Heart left ventricle (tissue), 16 donors: Measurements from ENCODE around the gene MIXL1. TPM values are rescaled to one million over a fixed set of nuclear protein-coding genes. Genes with fewer than 3 reads are reported as not detected.
A peak's percentile ranks its signal among the peaks of the same experiment; 100 is the strongest.

ENCODE experiments used
- ATAC-seq, 4 donors: fragments of 200-7000 bp; cut with Tn5 transposase; one replicate each; pipeline ENCODE4 v1.9.1; 2020 to 2022; ENCODE audit warnings: moderate library complexity in 4 of 4, mild to moderate bottlenecking in 3 of 4, moderate number of reproducible peaks in 1 of 4
- DNase-seq, 5 donors: peaks; one replicate each; pipeline ENCODE4 v3.0.0-alpha.2; 2020
- H3K27ac ChIP-seq, 12 donors: fragments of 200-600 bp; sonication (generic) in 4 of 12; one replicate each; pipeline versions ENCODE4 v1.5.0 to v1.8.0; 2016 to 2022; ENCODE audit warnings: mild to moderate bottlenecking in 2 of 12
- H3K27me3 ChIP-seq, 9 donors: fragments of 200-600 bp; sonication (generic) in 2 of 9; one replicate each; pipeline versions ENCODE4 v1.5.1 to v1.8.0; 2016 to 2022; ENCODE audit warnings: mild to moderate bottlenecking in 3 of 9
- H3K36me3 ChIP-seq, 9 donors: fragments of 200-600 bp; sonication (generic) in 2 of 9; one replicate each; pipeline versions ENCODE4 v1.5.0 to v1.8.0; 2018 to 2022; ENCODE audit warnings: mild to moderate bottlenecking in 2 of 9
- H3K4me1 ChIP-seq, 12 donors: fragments of 200-600 bp; sonication (generic) in 4 of 12; one replicate each; pipeline versions ENCODE4 v1.5.0 to v1.8.0; 2016 to 2022; ENCODE audit warnings: mild to moderate bottlenecking in 3 of 12
- H3K4me3 ChIP-seq, 12 donors: fragments of 200-600 bp; sonication (generic) in 4 of 12; one replicate each; pipeline versions ENCODE4 v1.5.0 to v1.8.0; 2017 to 2022; ENCODE audit warnings: mild to moderate bottlenecking in 9 of 12, moderate library complexity in 4 of 12
- H3K9me3 ChIP-seq, 12 donors: fragments of 200-600 bp; sonication (generic) in 4 of 12; one replicate each; pipeline versions ENCODE4 v1.5.0 to v1.8.0; 2016 to 2022; ENCODE audit warnings: mild to moderate bottlenecking in 1 of 12
- POLR2A ChIP-seq, 2 donors: fragments of 450-650 bp; IDR thresholded peaks; one replicate each; pipeline ENCODE4 v1.6.1; 2017; ENCODE audit warnings: antibody characterized with exemption in 2 of 2, mild to moderate bottlenecking in 2 of 2, moderate library complexity in 2 of 2
- WGBS, 4 donors: extraction: QIAGEN DNeasy Blood & Tissue Kit in 2 of 4; methylation state at CpG; one replicate each; pipeline versions ENCODE4 v1.1.5 to v1.1.7; 2013 to 2018; 5-methylcytosine and 5-hydroxymethylcytosine counted together
- intact Hi-C, 10 donors: fragments of 100-400 bp; cut with DNase I; formaldehyde crosslinking; loops; one replicate each; pipeline versions ENCODE4 v1.11.1 to v1.14.2; 2022
- long read RNA-seq, 3 donors: library from polyadenylated mRNA; unstranded; transcript quantifications; one replicate each; pipeline ENCODE4 v2.0.0, GENCODE V29; 2020 to 2021
- polyA plus RNA-seq, 2 donors: library from polyadenylated mRNA; stranded (reverse); fragments of 200-250 nt; gene quantifications; one replicate each; pipeline ENCODE4 v1.2.3, GENCODE V29; 2013
- total RNA-seq, 9 donors: library from RNA; depleted of rRNA in 2 of 9; stranded (reverse); fragments of >200 nt in 2 of 9; fragmentation: NEBNext Ultra II Directional in 3 of 9; extraction: Animal tissue kit (Norgen Biotek cat#: 25700) in 3 of 9; gene quantifications; one replicate each; pipeline versions ENCODE4 v1.1.0 to v1.2.4, GENCODE V29; 2016 to 2023
- TF ChIP-seq, protein P1 (sequence below), 12 donors: fragments of 200-600 bp; sonication (generic) in 4 of 12; IDR thresholded peaks; one replicate each; pipeline versions ENCODE4 v1.5.0 to v1.8.0; 2018 to 2022; ENCODE audit warnings: antibody characterized with exemption in 12 of 12, mild to moderate bottlenecking in 5 of 12
- donor health status: ischemic (EF 13 %, LVEDD 7.1; RV severe dilation, severe dysfunction).
- donor health status: healthy with polysubstance abuse.
- donor health status: DM: no; HTN: yes; CAD: no.
- donor health status: DM: no; HTN: no; CAD: no.
- donor health status: ischemic (EF 25% LVEDD 6.9; RV normal size, moderate dysfunction).
- donor health status: ischemic (EF 25% LVEDD 5.7; RV mildly dilated, moderate dysfunction).
- donor health status: healthy.
- donor health status: DM: yes; HTN: yes; CAD: no.
- donor health status: ischemic (EF 35%, LVEDD 5.7; RV mildly dilated, moderate dysfunction).
- donor health status: nonischemic (EF 11% LVEDD 7.7; RV severe dilation, severe dysfunction).
- donor health status: DM: yes; HTN: yes; CAD: no.
- donor health status: PGD.
- donor health status: ischemic (EF 29% LVEDD 5.4; RV normal size, mild dysfunction).
- donor health status: nonischemic (EF 23%, LVEDD 6.1; RV moderate dilation, normal function).

Gene MIXL1
- total RNA-seq (under 1 TPM in 2 of 9 donors, not detected in 7; 0.32 to 0.84 TPM), polyA plus RNA-seq (under 1 TPM in 1 of 2 donors, not detected in 1; 0.06 TPM)
- long read RNA-seq, donor 1, result 0 reads
- long read RNA-seq, donor 2, partial matches to known transcripts, result 0 of 1 reads
- long read RNA-seq, donor 2, other reads (novel, unspliced or antisense), result 1 of 1 reads
- long read RNA-seq, donor 3, result 0 reads

DNA sequence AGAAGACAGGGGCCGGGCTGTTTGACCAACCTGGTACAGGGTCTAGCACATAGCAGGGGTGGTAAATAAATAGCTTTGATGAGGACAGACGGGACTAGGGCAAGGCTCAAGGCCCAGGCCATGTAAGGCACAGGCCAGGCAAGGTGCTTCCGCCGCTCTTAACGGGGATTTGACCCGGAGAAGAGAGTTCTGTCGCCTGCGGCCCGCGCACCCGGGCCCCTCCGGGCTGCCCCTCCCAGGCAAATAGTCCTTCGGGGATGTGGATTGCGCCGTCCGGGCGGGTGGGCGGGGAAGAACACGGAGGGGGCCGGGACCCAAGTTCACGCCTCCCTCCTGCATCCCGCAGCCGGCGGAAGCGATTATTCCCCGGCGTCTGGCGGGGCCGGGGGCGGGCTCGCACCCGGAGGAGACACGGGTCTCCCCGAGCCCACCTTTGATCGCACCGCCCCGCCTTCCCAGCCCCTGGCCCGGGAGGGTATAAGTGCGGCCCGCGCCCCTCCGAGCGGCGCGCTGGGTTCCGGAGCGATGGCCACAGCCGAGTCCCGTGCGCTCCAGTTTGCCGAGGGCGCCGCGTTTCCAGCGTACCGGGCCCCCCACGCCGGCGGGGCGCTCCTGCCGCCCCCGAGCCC is at the start of gene MIXL1:
TSS of gene MIXL1 (plus strand) at position 508 of the 629 bp plus-strand sequence. CDS start at position 526, 18 bp downstream.
- H3K4me3 ChIP-seq, result peak within 1 kb of the TSS in 11 of 12 donors; percentile 30 to 61 (median 51)
- peaks cover 0 to 12% (median 3%) of the 10 kb centered on the region in 12 donors for H3K4me1 ChIP-seq
- H3K9me3 ChIP-seq, result no peaks in the 10 kb centered on the region
- no peak within 1 kb of the TSS for H3K27ac ChIP-seq
- no peaks in the 10 kb centered on the region for H3K36me3 ChIP-seq
- H3K27me3 ChIP-seq, result peaks cover 0 to 26% (median 8%) of the 10 kb centered on the region in 9 donors
- TF ChIP-seq POLR2A (IDR thresholded peaks at IDR 0.05), result no peak
- TF ChIP-seq, protein P1, sequence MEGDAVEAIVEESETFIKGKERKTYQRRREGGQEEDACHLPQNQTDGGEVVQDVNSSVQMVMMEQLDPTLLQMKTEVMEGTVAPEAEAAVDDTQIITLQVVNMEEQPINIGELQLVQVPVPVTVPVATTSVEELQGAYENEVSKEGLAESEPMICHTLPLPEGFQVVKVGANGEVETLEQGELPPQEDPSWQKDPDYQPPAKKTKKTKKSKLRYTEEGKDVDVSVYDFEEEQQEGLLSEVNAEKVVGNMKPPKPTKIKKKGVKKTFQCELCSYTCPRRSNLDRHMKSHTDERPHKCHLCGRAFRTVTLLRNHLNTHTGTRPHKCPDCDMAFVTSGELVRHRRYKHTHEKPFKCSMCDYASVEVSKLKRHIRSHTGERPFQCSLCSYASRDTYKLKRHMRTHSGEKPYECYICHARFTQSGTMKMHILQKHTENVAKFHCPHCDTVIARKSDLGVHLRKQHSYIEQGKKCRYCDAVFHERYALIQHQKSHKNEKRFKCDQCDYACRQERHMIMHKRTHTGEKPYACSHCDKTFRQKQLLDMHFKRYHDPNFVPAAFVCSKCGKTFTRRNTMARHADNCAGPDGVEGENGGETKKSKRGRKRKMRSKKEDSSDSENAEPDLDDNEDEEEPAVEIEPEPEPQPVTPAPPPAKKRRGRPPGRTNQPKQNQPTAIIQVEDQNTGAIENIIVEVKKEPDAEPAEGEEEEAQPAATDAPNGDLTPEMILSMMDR (IDR thresholded peaks at IDR 0.05), result no peak
- DNase-seq (no peak), ATAC-seq (peak in 3 of 4 donors; percentile 22 to 33 (median 31))
- intact Hi-C loops, result no loop called here
- WGBS, 4 donors, result 4 to 9% (median 6%) methylated on average over 25 to 62 of the region's 62 CpGs

- no peak overlapping the region for H3K27ac ChIP-seq
- peaks cover 0 to 22% (median 4%) of the 10 kb centered on the region in 9 donors for H3K36me3 ChIP-seq
- no peaks in the 10 kb centered on the region for H3K9me3 ChIP-seq
- H3K4me3 ChIP-seq, result no peak overlapping the region
- peaks cover 0 to 38% (median 15%) of the 10 kb centered on the region in 12 donors for H3K4me1 ChIP-seq
- WGBS, 4 donors, result 85 to 88% (median 88%) methylated on average over 8 of the region's 8 CpGs
- DNase-seq (no peak), ATAC-seq (no peak)
- intact Hi-C loops, result no loop called here
- H3K27me3 ChIP-seq, result no peaks in the 10 kb centered on the region
- TF ChIP-seq POLR2A (IDR thresholded peaks at IDR 0.05), result no peak
- TF ChIP-seq, protein P1 (IDR thresholded peaks at IDR 0.05), result no peak
Observed at GRCh38 chr1:226176870-226177269, 46.6 kb upstream of the MIXL1 start.

DNA sequence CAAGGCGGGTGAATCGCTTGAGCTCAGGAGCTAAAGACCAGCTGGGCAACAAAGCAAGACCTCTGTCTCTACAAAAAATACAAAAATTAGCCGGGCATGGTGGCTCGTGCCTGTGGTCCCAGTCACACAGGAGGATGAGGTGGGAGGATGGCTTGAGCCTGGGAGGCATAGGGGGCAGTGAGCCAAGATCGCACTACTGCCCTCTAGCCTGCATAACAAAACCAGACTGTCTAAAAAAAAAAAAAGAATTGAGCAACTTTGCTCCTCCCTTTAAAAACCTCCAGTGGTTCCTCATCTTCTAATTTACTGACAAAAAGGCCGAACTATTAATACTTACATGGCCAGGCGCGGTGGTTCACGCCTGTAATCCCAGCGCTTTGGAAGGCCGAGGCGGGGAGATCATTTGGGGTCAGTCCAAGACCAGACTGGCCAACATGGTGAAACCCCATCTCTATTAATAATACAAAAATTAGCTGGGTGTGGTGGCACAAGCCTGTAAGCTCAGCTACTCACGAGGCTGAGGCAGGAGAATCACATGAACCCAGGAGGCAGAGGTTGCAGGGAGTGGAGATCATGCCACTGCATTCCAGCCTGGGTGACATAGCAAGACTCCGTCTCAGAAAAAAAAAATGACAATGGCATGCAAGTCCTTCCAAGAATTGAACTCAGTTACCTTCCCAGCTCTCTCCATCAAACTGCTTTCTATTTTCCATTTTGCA is 41.3 kb upstream of the MIXL1 start:
- no peaks in the 10 kb centered on the region for H3K27me3 ChIP-seq
- H3K9me3 ChIP-seq, result no peaks in the 10 kb centered on the region
- H3K27ac ChIP-seq, result peak overlapping the region in 8 of 12 donors; percentile 3 to 63 (median 28)
- ATAC-seq (peak in 3 of 4 donors; percentile 23 to 51 (median 28)), DNase-seq (peak in 4 of 5 donors; percentile 25 to 68 (median 46))
- no peak for TF ChIP-seq POLR2A (IDR thresholded peaks at IDR 0.05)
- TF ChIP-seq, protein P1 (IDR thresholded peaks at IDR 0.05), result peak in 10 of 12 donors; percentile 16 to 56 (median 39)
- peaks cover 0 to 16% (median 0%) of the 10 kb centered on the region in 9 donors for H3K36me3 ChIP-seq
- peak overlapping the region in 2 of 12 donors; percentile 4 to 26 for H3K4me3 ChIP-seq
- intact Hi-C loops, result no loop called here
- WGBS, 4 donors, result 57 to 76% (median 59%) methylated on average over 14 of the region's 14 CpGs
- peaks cover 5 to 64% (median 35%) of the 10 kb centered on the region in 12 donors for H3K4me1 ChIP-seq
